Neural crest cell (in vitro differentiated cells): ENCODE measurements around the gene MTMR6. TPM values are rescaled to one million over a fixed set of nuclear protein-coding genes. Genes with fewer than 3 reads are reported as not detected.

Source experiments
- DNase-seq: peaks from one replicate; pipeline ENCODE4 v3.0.0; 2021; ENCODE audit warnings: low read depth, mixed read lengths, low spot score
- H3K27ac Mint-ChIP-seq: one replicate; pipeline ENCODE4 v1.8.0; 2021; ENCODE audit warnings: mild to moderate bottlenecking, mixed read lengths; ENCODE audit not compliant: unreplicated experiment
- H3K27me3 Mint-ChIP-seq: 2 replicates; pipeline ENCODE4 v1.8.0; 2021; ENCODE audit warnings: low read depth, mild to moderate bottlenecking, mixed read lengths
- H3K36me3 Mint-ChIP-seq: 2 replicates; pipeline ENCODE4 v1.8.0; 2021; ENCODE audit warnings: low read depth, mild to moderate bottlenecking, mixed read lengths
- H3K4me1 Mint-ChIP-seq: 2 replicates; pipeline ENCODE4 v1.8.0; 2021; ENCODE audit warnings: mixed read lengths
- H3K4me3 Mint-ChIP-seq: one replicate; pipeline ENCODE4 v1.8.0; 2021; ENCODE audit warnings: mild to moderate bottlenecking, mixed read lengths
- H3K9me3 Mint-ChIP-seq: 2 replicates; pipeline ENCODE4 v1.8.0; 2021; ENCODE audit warnings: mixed read lengths
- total RNA-seq: library from RNA; stranded (reverse); gene quantifications from 2 replicates; pipeline ENCODE4 v1.2.1, GENCODE V29; 2021
- TF ChIP-seq, protein P1 (sequence below): fragments of 200-600 bp; sonication (generic); conservative IDR thresholded peaks from 2 replicates; pipeline ENCODE4 v1.5.0; 2021; ENCODE audit warnings: antibody characterized with exemption, mild to moderate bottlenecking

Gene MTMR6
- total RNA-seq, 1 donor from 2014 or later, result 14.5 TPM

DNA sequence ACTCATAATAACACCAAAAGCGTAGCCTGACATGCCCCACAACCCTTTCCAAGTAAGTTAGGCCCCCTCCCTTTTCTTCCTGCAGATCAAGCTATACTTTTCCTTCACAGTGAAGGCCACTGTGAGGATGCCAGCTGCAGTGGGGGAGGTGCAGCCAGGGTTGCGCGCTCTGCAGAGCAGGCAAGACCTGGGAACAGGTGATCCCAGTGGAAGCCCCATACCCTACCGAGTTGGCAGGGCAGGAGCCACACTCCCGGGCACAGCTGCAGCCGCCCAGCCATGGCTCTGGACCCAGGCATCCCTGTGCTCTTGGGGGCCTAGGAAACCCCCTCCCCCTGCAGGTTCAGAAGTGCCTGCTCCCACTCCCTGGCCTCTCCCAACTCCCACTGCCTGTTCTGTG lies 18.7 kb downstream of the MTMR6 start:
- no peak for DNase-seq
- Mint-ChIP-seq H3K4me3 (no peak overlapping the region), H3K27ac (no peak overlapping the region), H3K9me3 (no peaks in the 10 kb centered on the region), H3K4me1 (no peaks in the 10 kb centered on the region), H3K36me3 (peaks cover 12% of the 10 kb centered on the region), H3K27me3 (no peaks in the 10 kb centered on the region)
- TF ChIP-seq, protein P1, sequence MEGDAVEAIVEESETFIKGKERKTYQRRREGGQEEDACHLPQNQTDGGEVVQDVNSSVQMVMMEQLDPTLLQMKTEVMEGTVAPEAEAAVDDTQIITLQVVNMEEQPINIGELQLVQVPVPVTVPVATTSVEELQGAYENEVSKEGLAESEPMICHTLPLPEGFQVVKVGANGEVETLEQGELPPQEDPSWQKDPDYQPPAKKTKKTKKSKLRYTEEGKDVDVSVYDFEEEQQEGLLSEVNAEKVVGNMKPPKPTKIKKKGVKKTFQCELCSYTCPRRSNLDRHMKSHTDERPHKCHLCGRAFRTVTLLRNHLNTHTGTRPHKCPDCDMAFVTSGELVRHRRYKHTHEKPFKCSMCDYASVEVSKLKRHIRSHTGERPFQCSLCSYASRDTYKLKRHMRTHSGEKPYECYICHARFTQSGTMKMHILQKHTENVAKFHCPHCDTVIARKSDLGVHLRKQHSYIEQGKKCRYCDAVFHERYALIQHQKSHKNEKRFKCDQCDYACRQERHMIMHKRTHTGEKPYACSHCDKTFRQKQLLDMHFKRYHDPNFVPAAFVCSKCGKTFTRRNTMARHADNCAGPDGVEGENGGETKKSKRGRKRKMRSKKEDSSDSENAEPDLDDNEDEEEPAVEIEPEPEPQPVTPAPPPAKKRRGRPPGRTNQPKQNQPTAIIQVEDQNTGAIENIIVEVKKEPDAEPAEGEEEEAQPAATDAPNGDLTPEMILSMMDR, result no peak

DNA sequence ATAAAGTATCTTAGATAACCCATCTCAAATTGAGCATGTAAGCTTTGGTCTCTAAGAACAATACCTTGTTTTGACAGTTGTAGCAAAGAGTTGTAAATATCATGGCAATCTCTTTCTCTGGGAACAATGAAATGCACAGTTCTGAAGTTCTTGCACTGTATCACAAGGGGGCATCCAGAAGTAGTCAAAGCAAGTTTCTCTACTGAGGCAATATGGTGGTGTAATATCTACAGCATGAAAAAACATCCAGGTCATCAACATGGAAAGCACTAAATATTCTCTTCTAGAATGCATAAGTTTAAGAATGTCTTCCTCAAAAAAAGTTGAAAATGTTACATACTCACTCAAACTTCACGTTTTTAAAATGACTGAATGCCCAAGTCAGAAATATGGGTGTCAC lies 19.6 kb downstream of the MTMR6 start:
- DNase-seq, result no peak
- no peak overlapping the region for H3K27ac Mint-ChIP-seq

DNA sequence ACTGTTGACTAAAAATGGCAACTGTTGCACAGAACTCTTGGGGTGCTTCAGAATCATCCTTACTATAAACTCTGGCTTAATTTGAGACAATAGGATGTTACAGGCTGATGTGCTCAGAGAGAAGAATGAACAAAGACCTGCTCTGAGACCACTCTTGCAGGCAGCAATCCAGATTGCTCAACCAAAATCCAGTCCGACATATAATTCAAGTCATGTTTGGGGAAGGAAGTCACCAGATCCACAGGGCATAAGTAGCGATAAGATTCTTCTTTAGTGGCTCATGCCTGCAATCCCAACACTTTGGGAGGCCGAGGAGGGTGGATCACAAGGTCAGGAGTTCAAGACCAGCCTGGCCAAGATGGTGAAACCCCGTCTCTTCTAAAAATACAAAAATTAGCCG lies 20.6 kb downstream of the MTMR6 start:
- Mint-ChIP-seq H3K4me1 (no peaks in the 10 kb centered on the region), H3K27me3 (no peaks in the 10 kb centered on the region), H3K4me3 (no peak overlapping the region), H3K27ac (no peak overlapping the region), H3K9me3 (no peaks in the 10 kb centered on the region), H3K36me3 (peaks cover 4% of the 10 kb centered on the region)
- TF ChIP-seq, protein P1, result no peak
- DNase-seq, result no peak

More for the DNA sequence above, 19.6 kb downstream of the MTMR6 start:
- TF ChIP-seq, protein P1, result no peak
- Mint-ChIP-seq H3K36me3 (peaks cover 12% of the 10 kb centered on the region), H3K4me3 (no peak overlapping the region), H3K27me3 (no peaks in the 10 kb centered on the region), H3K4me1 (no peaks in the 10 kb centered on the region), H3K9me3 (no peaks in the 10 kb centered on the region)

DNA sequence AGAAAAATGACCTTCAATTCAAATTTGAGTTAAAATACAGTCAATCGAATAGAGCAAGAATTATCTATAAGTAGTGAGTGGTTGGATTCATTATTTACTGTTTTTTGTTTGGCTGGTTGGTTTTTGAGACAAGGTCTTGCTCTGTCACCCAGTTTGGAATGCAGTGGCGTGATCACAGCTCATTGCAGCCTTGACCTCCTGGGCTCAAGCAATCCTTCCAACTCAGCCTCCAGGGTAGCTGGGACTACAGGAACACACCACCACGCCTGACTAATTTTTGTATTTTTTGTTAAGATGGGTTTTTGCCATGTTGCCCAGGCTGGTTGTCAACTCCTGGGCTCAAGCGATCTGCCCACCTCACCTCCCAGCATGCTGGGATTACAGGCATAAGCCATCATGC lies 25.0 kb downstream of the MTMR6 start:
- no peaks in the 10 kb centered on the region for H3K27me3 Mint-ChIP-seq
- peaks cover 8% of the 10 kb centered on the region for H3K36me3 Mint-ChIP-seq
- no peaks in the 10 kb centered on the region for H3K4me1 Mint-ChIP-seq

DNA sequence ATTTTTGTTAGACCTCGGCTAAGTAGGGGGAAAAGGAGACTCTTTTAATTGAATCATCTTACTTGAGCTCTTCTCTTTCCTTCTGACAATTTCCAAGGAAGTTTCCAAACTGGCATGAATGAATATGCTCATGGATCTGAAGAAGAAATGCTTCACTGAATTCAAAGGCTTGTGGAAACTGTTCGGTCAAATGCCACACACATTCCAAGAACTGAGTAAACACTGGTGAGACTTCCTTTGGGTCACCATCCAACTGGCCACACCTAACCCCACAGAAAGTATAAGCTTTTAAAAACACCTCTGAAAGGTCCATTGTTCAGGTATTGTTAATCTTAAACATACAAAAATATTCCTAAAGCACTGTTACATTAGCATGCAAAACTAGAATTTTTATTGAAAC lies 33.6 kb downstream of the MTMR6 start:
- Mint-ChIP-seq H3K27ac (no peak overlapping the region), H3K4me1 (peaks cover 3% of the 10 kb centered on the region), H3K9me3 (no peaks in the 10 kb centered on the region), H3K4me3 (no peak overlapping the region), H3K36me3 (peaks cover 8% of the 10 kb centered on the region), H3K27me3 (no peaks in the 10 kb centered on the region)
- no peak for DNase-seq
- TF ChIP-seq, protein P1, result no peak

More for the DNA sequence above, 25.0 kb downstream of the MTMR6 start:
- H3K9me3 Mint-ChIP-seq, result no peaks in the 10 kb centered on the region
- TF ChIP-seq, protein P1, result no peak
- H3K4me3 Mint-ChIP-seq, result no peak overlapping the region
- no peak overlapping the region for H3K27ac Mint-ChIP-seq
- no peak for DNase-seq

DNA sequence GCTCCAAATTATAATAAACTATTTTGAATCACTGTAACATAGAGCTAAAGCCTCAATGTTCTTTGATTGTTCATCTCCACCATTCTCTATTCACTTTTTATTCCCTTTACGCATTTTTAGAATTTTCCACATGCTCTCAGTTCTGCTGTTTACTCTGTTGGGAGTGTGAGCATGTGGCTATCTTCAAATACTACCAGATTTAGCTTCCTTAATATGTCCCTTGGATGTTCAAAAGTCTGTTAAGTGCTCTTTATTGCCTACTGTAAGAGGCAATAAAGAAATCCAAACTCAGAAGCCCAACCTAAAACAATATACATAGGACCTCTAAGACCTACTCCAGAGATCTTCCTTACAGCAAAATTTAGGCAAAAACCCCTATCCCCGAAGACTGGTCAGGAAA lies 34.5 kb downstream of the MTMR6 start:
- DNase-seq, result no peak
- Mint-ChIP-seq H3K4me3 (no peak overlapping the region), H3K36me3 (peaks cover 7% of the 10 kb centered on the region), H3K27me3 (no peaks in the 10 kb centered on the region), H3K27ac (no peak overlapping the region), H3K9me3 (no peaks in the 10 kb centered on the region), H3K4me1 (peaks cover 3% of the 10 kb centered on the region)
- TF ChIP-seq, protein P1, result no peak
